ENCODE results near the gene CLIC4. TPM values are rescaled to one million over a fixed set of nuclear protein-coding genes. Genes with fewer than 3 reads are reported as not detected.

CLIC4 gene
- total and polyA plus RNA-seq, 2 experiments from 2014 or later: 92.5 to 308 TPM

- Histone ChIP-seq H3K79me2 (replicated peaks; ENCODE audit: insufficient read depth) (no peaks in the 10 kb centered on the region), H3K4me2 (0 out of 2 replicates have a peak overlapping the region, but pooled peaks have one; percentile 61), H3F3A (replicated peaks; ENCODE audit: low read depth) (peaks cover 5% of the 10 kb centered on the region; the same call in 1 of the 2 replicates), H3K27me3 (ENCODE audit: insufficient read depth) (no peaks in the 10 kb centered on the region), H3K4me1 (ENCODE audit: insufficient read depth) (peaks cover 17% of the 10 kb centered on the region), H3K9me2 (ENCODE audit: insufficient read depth) (no peaks in the 10 kb centered on the region), H3K36me3 (ENCODE audit: insufficient read depth) (no peaks in the 10 kb centered on the region), H3K4me3 (no peak overlapping the region), H2AFZ (peak overlapping the region; percentile 99; the same call in 1 of the 2 replicates), H4K20me1 (replicated peaks; ENCODE audit: insufficient read depth) (no peaks in the 10 kb centered on the region), H3K27ac (ENCODE audit: low read depth) (peak overlapping the region; percentile 27)
- Mint-ChIP-seq H3K36me3 (ENCODE audit: low read depth) (peaks cover 7% of the 10 kb centered on the region; the same call in 2 of the 3 replicates), H3K4me3 (no peak overlapping the region), H3K27me3 (ENCODE audit: insufficient read depth, low read depth, poor library complexity) (peaks cover 27% of the 10 kb centered on the region), H3K9me3 (peaks cover 23% of the 10 kb centered on the region), H3K27ac (peak overlapping the region; percentile 92), H3K4me1 (peaks cover 27% of the 10 kb centered on the region)
- DNase-seq (ENCODE audit: low spot score) (peak; percentile 59), ATAC-seq (peak; percentile 91)
- TF ChIP-seq ETS1 (IDR thresholded peaks at IDR 0.05) (no peak), ZNF462 (CRISPR knock-in tag; IDR thresholded peaks at IDR 0.05) (0 out of 2 replicates have a peak, but pooled peaks have one; percentile 30)
Observed at GRCh38 chr1:24725209-24725651, 20.0 kb upstream of the CLIC4 start.

- Histone ChIP-seq H2AFZ (peak overlapping the region; percentile 66; the same call in 1 of the 2 replicates), H4K20me1 (replicated peaks; ENCODE audit: insufficient read depth) (no peaks in the 10 kb centered on the region), H3K4me3 (no peak overlapping the region), H3F3A (replicated peaks; ENCODE audit: low read depth) (peaks cover 14% of the 10 kb centered on the region), H3K79me2 (replicated peaks; ENCODE audit: insufficient read depth) (no peaks in the 10 kb centered on the region), H3K27ac (ENCODE audit: low read depth) (no peak overlapping the region), H3K4me1 (ENCODE audit: insufficient read depth) (peaks cover 25% of the 10 kb centered on the region), H3K27me3 (ENCODE audit: insufficient read depth) (no peaks in the 10 kb centered on the region), H3K9me2 (ENCODE audit: insufficient read depth) (no peaks in the 10 kb centered on the region), H3K36me3 (ENCODE audit: insufficient read depth) (no peaks in the 10 kb centered on the region), H3K4me2 (no peak overlapping the region)
- no peak overlapping the region for H3K4me3 Mint-ChIP-seq
- ATAC-seq: no peak
- peaks cover 19% of the 10 kb centered on the region; the same call in 2 of the 3 replicates for H3K9me3 Mint-ChIP-seq
- H3K27ac Mint-ChIP-seq: peak overlapping the region; percentile 86; the same call in 1 of the 2 replicates
- peaks cover 27% of the 10 kb centered on the region for H3K27me3 Mint-ChIP-seq (ENCODE audit: insufficient read depth, low read depth, poor library complexity)
- H3K36me3 Mint-ChIP-seq (ENCODE audit: low read depth): peaks cover 7% of the 10 kb centered on the region; the same call in 2 of the 3 replicates
- no peak for DNase-seq (ENCODE audit: low spot score)
- peaks cover 30% of the 10 kb centered on the region for H3K4me1 Mint-ChIP-seq
- TF ChIP-seq ETS1 (IDR thresholded peaks at IDR 0.05) (no peak), NANOG (IDR thresholded peaks at IDR 0.05; ENCODE audit: borderline replicate concordance) (no peak), ZNF114 (CRISPR knock-in tag; IDR thresholded peaks at IDR 0.05) (no peak), CREB1 (CRISPR knock-in tag; IDR thresholded peaks at IDR 0.05; ENCODE audit: low read depth) (no peak), JUNB (IDR thresholded peaks at IDR 0.05; ENCODE audit: unreplicated experiment) (no peak), REST (IDR thresholded peaks at IDR 0.05; ENCODE audit: unreplicated experiment) (no peak), STAT1 (IDR thresholded peaks at IDR 0.05; ENCODE audit: unreplicated experiment) (no peak), ZNF331 (CRISPR knock-in tag; IDR thresholded peaks at IDR 0.05; ENCODE audit: low read depth) (no peak)
Observed at GRCh38 chr1:24726741-24727140, 18.5 kb upstream of the CLIC4 start.

All from GM23338 (cell line).